GM19463 (cell line): ENCODE data around the gene KLC3.

ENCODE experiments used
- ATAC-seq: cut with Tn5 transposase; IDR thresholded peaks from one replicate; pipeline ENCODE4 v1.9.1; 2021; ENCODE audit warnings: mild to moderate bottlenecking, moderate library complexity; ENCODE audit not compliant: unreplicated experiment

KLC3 gene

DNA sequence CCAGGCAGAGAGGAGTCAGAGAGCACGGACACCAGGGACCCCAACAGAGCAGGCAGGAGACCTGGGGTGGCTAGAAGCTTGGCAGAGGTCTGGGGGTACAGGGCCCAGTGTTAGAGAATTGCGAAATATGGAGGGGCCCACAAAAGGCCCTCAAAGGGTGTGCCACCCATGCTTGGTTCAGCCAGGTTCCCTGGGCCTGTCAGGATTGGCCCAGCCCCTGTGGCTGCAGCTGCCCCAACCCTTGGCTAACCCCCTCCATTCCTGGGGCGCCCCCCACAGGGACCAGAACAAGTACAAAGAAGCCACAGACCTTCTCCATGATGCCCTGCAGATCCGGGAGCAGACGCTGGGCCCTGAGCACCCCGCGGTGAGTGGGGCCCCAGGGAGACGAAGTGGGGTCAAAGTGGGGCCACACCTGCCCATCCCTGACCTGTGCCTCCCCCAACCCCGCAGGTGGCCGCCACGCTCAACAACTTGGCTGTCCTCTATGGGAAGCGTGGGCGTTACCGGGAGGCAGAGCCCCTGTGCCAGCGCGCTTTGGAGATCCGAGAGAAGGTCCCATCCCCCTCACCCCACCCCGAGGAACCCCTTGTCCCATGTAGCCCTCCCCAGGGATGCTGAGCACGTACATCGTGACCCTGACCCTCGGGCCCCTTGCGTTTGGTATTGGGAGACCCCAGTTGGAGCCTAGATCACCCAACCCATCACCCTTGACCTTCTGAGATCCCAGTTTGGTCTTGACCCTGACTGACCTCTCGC is 8.0 kb downstream of the KLC3 start:
- ATAC-seq, result no peak

DNA sequence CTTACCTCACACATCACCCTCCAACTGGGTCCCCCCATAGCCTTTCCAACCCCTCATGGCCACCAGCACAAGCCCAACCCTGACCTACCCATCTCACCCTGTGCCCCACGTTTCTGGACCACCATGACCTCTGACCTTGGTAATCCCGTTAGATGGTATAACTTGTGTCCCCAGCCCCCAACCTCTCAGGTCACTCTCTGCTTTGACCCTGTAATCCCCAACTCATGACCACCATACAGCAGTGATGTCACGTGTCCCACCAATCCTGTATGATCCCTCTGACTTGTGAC is 8.5 kb downstream of the KLC3 start:
- ATAC-seq, result no peak

- no peak for ATAC-seq
Measured at GRCh38 chr19:45349430-45349941, 8.9 kb downstream of the KLC3 start.

GRCh38 chr19:45350477-45351058 is 10.0 kb downstream of the KLC3 start:
- ATAC-seq, result no peak

DNA sequence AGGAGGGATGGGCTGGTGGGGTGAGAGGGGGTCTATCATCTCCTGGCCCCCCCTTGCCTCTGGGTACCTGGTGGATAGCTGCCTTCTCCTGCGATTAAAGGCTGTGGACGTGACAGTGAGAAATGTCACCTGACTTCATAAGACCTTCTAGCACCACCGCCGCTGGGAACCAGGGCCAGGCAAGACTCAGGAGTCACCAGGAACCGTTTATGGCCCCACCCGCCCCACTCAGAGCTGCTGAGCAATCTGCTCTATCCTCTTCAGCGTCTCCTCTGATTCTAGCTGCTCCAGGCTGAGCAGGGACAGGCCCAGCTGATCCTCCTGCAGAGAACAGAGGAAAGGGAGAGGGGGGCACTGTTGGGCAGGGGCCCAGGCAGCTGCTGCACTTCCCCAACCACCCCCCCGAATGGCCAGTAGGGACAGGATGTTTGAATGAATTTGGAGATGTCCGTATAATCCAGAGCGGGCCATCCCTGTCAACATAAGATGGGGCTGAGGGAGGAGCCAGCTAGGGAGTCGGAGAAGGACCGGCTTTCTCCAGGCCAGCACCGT is 10.9 kb downstream of the KLC3 start:
- no peak for ATAC-seq

DNA sequence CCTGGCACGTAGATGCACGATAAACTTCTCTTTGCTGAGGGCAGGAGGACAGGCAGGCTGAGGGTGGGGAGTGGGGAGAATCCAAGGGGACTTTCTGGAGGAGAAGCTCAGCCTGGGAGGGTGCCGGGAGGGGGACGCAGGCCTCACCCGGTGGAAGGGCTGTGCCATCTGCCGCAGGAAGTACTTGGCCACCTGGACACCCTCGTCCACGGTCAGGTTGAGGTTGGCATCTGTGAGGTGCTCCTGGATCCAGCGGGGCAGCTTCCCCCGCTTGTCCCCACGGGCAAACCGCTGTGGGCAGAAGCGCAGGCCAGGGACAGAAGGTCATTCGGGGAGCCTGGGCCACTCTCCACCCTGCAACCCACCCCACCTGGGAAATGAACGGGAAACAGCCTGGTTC is 11.5 kb downstream of the KLC3 start:
- no peak for ATAC-seq

DNA sequence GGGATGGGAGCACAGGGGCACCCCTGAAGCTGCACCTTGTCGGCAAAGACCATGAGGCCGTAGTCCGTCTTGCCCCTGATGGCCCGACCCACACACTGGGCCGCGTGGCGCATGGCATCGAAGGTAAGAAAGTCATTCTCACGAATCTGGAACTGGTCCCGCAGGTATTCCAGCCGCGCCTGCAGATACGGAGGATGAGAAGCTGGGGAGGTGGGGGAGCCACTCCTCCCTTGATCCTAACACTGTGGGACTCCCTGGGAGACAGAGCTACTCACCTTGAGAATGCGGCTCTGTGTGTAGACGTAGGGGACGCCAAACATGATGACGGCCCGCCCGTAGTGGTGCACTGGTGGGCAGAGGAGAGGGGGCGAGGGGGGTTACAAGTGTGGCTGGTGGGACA is 11.9 kb downstream of the KLC3 start:
- ATAC-seq, result no peak

DNA sequence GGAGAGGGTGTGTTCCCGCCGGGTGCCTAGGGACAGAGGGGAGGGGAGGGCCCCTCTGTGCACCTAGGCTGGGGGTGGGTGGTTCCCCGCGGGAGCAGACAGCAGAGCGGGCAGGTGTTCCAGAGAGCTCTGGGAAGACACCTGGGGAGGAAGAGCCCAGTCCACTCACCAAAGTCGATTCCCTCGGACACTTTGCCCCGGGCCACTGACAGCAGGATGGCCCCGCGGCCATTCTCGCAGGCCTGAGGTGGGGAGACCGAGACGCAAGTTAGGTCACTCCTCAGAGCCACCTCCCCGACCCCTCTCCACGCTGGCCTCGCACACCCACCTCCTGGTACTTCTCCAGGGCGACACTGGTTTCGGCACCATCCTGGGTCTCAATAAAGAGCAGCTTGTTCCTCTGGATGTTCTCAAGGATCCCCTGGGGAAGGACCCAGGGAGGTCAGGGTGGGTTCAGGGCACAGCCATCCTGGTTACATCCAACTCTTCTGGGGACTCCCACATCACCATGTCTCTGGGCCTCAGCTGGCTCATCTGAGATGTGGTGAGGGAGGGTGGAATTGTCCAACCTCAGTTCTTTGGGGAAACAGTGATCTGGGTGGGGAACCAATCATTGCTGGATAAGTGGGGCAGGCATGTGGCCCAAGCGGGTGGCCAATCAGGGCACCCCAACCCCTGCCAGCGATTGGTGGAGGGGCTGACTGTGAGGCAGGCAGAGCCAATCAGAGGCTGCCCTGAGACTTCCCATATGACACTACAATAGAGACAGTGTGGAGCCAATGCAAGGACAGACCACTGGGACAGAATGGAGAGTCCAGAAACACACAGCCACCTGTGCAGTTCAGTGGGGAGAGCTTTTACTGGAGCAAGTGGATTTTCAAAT is 12.6 kb downstream of the KLC3 start:
- ATAC-seq, result no peak

DNA sequence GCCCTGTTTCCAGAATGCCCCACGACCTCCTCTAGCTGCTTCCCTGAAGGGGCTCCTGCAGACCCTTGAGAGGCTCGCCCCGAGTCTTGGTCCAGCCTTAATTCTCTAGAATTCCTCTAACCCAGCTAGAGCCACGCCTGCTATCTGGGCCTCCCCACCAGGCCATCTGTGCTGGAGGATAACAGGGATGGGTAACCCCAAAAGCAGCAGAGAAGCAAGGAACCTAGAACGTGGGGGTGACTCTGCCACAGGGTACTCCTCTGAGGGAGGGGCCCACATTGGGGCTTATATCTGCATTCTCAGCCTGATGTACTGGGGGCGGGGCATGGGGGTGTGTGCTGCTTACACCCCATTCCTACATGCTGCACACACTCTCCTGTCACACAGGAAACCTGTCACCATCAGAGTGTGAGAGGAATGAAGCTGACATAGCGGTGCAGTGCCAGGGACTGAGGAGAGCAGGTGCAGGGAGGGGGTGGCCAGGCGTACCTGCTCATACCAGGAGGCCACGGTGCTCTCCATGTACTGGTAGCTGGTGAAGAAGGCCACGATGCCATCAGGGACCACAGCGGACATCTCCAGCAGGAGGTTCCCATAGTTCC is 13.8 kb downstream of the KLC3 start:
- ATAC-seq, result no peak

- no peak for ATAC-seq
Measured at GRCh38 chr19:45355402-45355801, 14.9 kb downstream of the KLC3 start.

DNA sequence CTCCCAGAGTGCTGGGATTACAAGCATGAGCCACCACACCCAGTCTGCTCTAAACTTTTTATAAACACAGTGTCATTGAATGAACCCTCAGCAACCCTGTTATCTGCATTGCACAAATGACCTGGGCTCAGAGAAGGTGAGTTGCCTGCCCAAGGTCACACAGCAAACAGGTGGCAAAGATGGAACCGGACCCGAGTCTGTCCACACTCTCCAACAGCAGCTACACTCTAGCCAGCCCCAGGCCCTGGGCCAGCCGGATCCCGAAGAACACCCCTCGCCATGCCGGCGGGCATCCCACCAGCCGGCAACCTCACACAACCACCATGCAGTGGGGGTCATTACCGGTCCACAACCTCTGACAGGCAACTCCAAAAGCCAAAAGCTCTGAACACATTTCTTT is 15.4 kb downstream of the KLC3 start:
- ATAC-seq, result no peak

- ATAC-seq, result no peak
Measured at GRCh38 chr19:45356760-45357444, 16.4 kb downstream of the KLC3 start.

DNA sequence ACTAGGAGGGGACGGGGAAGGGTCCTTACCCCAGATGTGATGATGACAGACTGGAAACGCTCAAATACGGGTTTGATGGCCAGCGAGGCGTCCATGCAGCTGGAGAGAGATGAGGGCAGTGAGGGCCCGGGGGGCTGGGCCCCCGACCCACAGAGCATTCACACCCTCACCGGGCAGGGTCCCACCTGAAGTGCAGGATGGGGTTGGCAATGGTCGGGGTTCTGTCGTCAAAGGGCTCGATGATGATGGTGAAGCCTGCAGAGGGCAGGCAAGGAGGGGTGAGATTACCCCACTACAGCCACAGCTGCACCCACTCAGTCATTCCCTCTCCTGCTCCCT is 16.9 kb downstream of the KLC3 start:
- no peak for ATAC-seq

DNA sequence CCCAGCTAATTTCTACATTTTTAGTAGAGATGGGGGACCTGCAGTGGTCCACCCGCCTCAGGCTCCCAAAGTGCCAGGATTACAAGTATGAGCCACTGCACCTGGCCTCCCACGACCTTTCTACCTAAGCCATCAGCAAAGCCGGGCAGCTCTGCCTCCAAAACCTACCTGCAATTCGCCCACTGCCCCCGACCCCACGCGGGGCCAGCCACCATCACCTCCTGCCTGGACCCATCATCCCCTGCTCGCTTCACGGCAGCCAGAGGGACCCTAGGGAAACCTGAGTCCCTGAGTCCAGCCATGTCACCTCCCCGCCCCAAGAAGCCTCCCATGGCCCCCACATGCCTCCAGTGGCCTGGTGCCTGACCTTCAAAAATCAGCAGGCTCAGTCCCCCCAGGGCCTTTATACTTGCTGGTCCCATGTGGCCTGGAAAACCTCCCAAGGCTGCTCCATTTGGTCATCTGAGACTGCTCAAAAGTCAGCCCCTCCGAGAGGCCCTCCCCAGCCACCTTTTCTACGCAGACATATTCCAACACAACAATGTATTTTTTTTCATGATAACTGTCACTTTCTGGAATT is 17.8 kb downstream of the KLC3 start:
- ATAC-seq, result no peak

DNA sequence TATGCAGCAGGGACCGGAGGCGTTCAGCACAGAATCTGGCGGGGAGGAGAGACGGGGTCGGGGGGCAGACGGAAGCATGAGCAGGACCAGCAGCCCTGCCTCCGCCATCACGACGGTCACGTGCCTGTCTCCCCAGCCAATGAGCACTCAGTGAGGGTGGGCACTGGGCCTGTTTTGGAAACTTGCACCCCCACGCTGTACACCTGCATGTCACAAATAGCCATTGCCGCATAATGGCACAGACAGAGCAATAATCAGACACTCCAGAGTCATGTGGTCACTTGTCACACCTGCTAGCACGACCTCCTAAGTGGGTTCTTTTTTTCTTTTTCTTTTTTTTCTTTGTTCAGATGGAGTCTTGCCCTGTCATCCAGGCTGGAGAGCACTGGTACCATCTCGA is 21.1 kb downstream of the KLC3 start:
- no peak for ATAC-seq

DNA sequence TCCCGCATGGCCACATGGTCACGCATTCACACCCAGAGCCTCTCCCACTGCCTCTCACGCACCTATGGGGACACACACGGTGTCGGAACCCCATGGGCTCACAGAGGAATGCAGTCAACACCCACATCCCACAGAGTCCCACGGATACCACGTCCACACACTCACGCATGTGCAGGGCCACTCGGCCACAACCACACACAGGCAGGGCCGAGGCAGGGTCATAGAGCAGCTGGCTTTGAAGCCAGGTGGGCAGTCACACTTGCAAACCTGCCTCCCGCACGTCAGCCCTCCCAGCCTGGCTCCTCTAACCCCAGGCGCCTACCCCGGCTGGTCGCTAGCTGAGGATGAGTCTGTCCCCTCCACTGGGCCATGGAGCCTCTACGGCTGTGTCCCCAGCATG is 21.7 kb downstream of the KLC3 start:
- ATAC-seq, result no peak

DNA sequence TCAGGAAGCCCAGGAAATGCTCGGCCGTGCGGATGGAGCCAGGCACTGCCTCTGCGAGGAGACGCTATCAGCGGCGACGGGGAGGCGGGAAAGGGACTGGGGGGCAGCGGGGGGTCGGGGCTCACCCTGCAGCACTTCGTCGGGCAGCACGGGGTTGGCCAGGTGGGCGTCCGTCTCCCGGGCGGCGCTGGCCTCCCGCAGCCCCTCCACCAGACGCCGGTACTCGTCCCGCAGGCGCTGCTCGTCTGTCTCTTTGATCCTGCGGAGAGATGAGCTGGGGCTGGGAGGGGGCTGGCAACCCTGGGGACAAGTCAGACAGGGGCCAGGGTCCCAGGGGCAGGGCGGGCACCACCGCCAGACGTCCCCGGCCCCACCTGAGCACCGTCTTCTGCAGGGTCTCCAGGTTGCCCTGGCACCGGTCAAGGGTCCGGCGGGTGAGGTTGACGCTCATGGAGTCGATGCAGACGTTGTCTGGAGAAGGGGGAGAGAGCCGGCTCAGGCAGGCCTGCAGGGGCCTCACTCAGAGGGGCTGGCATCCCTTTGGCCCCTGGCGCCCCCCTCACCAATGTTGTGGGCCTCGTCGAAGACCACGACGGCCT is 23.4 kb downstream of the KLC3 start:
- no peak for ATAC-seq

GRCh38 chr19:45364696-45365095 is 24.1 kb downstream of the KLC3 start:
- no peak for ATAC-seq

DNA sequence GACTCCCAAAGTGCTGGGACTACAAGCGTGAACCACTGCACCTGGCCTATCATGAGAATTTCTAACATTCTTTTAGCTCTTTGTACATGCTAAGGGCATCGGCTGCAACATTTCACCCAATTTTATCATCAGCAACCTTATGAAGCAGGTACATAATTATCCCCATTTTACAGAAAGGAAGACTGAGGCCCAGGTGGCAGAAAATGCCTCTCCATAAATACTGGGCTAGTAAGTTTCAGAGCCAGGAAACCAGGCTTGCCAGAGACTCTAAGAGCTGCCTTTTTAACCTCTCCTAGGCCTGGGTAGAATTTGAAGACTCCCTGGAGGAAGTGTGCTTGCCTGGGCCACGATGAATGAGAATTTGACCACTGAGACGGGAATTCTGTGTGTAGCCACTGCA is 27.6 kb downstream of the KLC3 start:
- no peak for ATAC-seq

GRCh38 chr19:45368737-45369340 is 28.3 kb downstream of the KLC3 start:
- no peak for ATAC-seq
